ENCODE data around the gene MICALL2.

DNA sequence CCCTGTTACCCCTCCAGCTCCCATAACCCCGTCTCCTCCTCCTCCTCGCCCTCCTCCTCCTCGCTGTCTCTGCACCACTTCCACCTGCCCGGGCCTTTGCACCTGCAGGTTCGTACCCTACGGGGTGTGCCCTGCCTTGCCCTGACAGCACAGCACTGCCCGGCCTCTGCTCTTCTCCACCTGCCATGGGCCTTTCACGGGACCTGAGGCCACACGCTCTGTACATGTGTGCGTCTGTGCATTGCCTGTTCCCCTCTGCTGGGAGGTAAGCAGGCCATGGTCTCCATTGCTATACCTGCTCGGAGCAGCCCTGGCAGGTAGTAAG, 40.0 kb downstream of the MICALL2 start:
- TF ChIP-seq EZH2phosphoT487 (conservative IDR thresholded peaks at IDR 0.05; ENCODE audit: low read length) = no peak
- TF ChIP-seq, protein P1, sequence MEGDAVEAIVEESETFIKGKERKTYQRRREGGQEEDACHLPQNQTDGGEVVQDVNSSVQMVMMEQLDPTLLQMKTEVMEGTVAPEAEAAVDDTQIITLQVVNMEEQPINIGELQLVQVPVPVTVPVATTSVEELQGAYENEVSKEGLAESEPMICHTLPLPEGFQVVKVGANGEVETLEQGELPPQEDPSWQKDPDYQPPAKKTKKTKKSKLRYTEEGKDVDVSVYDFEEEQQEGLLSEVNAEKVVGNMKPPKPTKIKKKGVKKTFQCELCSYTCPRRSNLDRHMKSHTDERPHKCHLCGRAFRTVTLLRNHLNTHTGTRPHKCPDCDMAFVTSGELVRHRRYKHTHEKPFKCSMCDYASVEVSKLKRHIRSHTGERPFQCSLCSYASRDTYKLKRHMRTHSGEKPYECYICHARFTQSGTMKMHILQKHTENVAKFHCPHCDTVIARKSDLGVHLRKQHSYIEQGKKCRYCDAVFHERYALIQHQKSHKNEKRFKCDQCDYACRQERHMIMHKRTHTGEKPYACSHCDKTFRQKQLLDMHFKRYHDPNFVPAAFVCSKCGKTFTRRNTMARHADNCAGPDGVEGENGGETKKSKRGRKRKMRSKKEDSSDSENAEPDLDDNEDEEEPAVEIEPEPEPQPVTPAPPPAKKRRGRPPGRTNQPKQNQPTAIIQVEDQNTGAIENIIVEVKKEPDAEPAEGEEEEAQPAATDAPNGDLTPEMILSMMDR (IDR thresholded peaks at IDR 0.05; ENCODE audit: insufficient read depth, low read length, poor library complexity, severe bottlenecking) = no peak
